HepG2 (cell line): ENCODE data around the gene AANAT. TPM values are rescaled to one million over a fixed set of nuclear protein-coding genes. Genes with fewer than 3 reads are reported as not detected.
A peak's percentile ranks its signal among the peaks of the same experiment; 100 is the strongest.

ENCODE experiments used
- BCL6 ChIP-seq: IDR thresholded peaks from 2 replicates; pipeline ENCODE4 v1.6.1; 2016; ENCODE audit warnings: missing genetic modification reagents, missing compliant biosample characterization
- CREB1 ChIP-seq, 2 experiments: fragments of 450-650 bp in 1 of 2; IDR thresholded peaks; 2 replicates each; pipeline ENCODE4 v1.6.1; 2016 to 2017; ENCODE audit warnings: control low read depth in 1 of 2, mild to moderate bottlenecking in 1 of 2, missing compliant biosample characterization in 1 of 2, missing genetic modification characterization in 1 of 2
- DNMT3B ChIP-seq: conservative IDR thresholded peaks from 2 replicates; pipeline ENCODE4 v1.6.1; 2016; ENCODE audit warnings: missing biosample characterization, control low read depth
- ESRRA ChIP-seq: sonication (generic); formaldehyde crosslinking; IDR thresholded peaks from 2 replicates; pipeline ENCODE4 v1.5.1; 2020; ENCODE audit warnings: mild to moderate bottlenecking, low read depth, missing genetic modification reagents
- HCFC1 ChIP-seq: fragments of 150-350 bp; IDR thresholded peaks from 2 replicates; pipeline ENCODE4 v1.6.1; 2014; ENCODE audit warnings: low read depth, low read length
- HHEX ChIP-seq: IDR thresholded peaks from 2 replicates; pipeline ENCODE4 v1.6.1; 2016; ENCODE audit warnings: control low read depth
- JUNB ChIP-seq: sonication (generic); formaldehyde crosslinking; IDR thresholded peaks from 2 replicates; pipeline ENCODE4 v1.8.0; 2022; ENCODE audit warnings: missing genetic modification reagents, mild to moderate bottlenecking, borderline replicate concordance
- KAT7 ChIP-seq: IDR thresholded peaks from 2 replicates; pipeline ENCODE4 v1.6.1; 2018; ENCODE audit warnings: borderline replicate concordance, missing compliant biosample characterization
- KDM5B ChIP-seq: sonication (generic); formaldehyde crosslinking; IDR thresholded peaks from 2 replicates; pipeline ENCODE4 v1.4.0; 2020; ENCODE audit warnings: missing genetic modification reagents, mild to moderate bottlenecking, borderline replicate concordance
- NCOA2 ChIP-seq: sonication (generic); formaldehyde crosslinking; IDR thresholded peaks from 2 replicates; pipeline ENCODE4 v1.8.0; 2022; ENCODE audit warnings: inconsistent platforms
- NR2C2 ChIP-seq: sonication (generic); formaldehyde crosslinking; IDR thresholded peaks from 2 replicates; pipeline ENCODE4 v1.4.0; 2020; ENCODE audit warnings: missing genetic modification reagents, mild to moderate bottlenecking, moderate library complexity, borderline replicate concordance
- NR3C1 ChIP-seq: sonication (generic); formaldehyde crosslinking; IDR thresholded peaks from 2 replicates; pipeline ENCODE4 v1.4.0; 2020; ENCODE audit warnings: missing genetic modification reagents
- SIN3B ChIP-seq: fragments of 150-350 bp; IDR thresholded peaks from 2 replicates; pipeline ENCODE4 v1.6.1; 2014; ENCODE audit warnings: low read length
- SIX1 ChIP-seq: sonication (generic); formaldehyde crosslinking; IDR thresholded peaks from 2 replicates; pipeline ENCODE4 v1.4.0; 2020; ENCODE audit warnings: missing genetic modification reagents, borderline replicate concordance
- XBP1 ChIP-seq: sonication (generic); formaldehyde crosslinking; IDR thresholded peaks from 2 replicates; pipeline ENCODE4 v1.5.0; 2020; ENCODE audit warnings: missing genetic modification reagents
- ZBTB21 ChIP-seq: sonication (generic); formaldehyde crosslinking; IDR thresholded peaks from 2 replicates; pipeline ENCODE4 v1.4.0; 2020; ENCODE audit warnings: missing genetic modification reagents
- ZNF124 ChIP-seq: sonication (generic); formaldehyde crosslinking; IDR thresholded peaks from 2 replicates; pipeline ENCODE4 v1.4.0; 2020; ENCODE audit warnings: missing genetic modification reagents
- ZNF20 ChIP-seq: sonication (generic); formaldehyde crosslinking; IDR thresholded peaks from 2 replicates; pipeline ENCODE4 v1.4.0; 2020; ENCODE audit warnings: mild to moderate bottlenecking, moderate library complexity, missing genetic modification reagents
- ZNF24 ChIP-seq: fragments of 450-650 bp; IDR thresholded peaks from 2 replicates; pipeline ENCODE4 v1.6.1; 2017; ENCODE audit warnings: antibody characterized with exemption, mild to moderate bottlenecking
- ZNF335 ChIP-seq: sonication (generic); formaldehyde crosslinking; IDR thresholded peaks from 2 replicates; pipeline ENCODE4 v1.4.0; 2020; ENCODE audit warnings: missing genetic modification reagents
- ZNF567 ChIP-seq: sonication (generic); formaldehyde crosslinking; IDR thresholded peaks from 2 replicates; pipeline ENCODE4 v1.8.1; 2023; ENCODE audit warnings: mild to moderate bottlenecking, missing genetic modification reagents, borderline replicate concordance
- ZNF674 ChIP-seq: sonication (generic); formaldehyde crosslinking; IDR thresholded peaks from 2 replicates; pipeline ENCODE4 v1.5.0; 2020; ENCODE audit warnings: low read depth, mild to moderate bottlenecking, missing genetic modification reagents
- polyA plus RNA-seq, 8 experiments: library from polyadenylated mRNA; depleted of rRNA in 3 of 8; stranded (reverse) in 7 of 8; unstranded in 1 of 8; fragments of >200 nt; fragmentation: Illumina TruSeq in 4 of 8; extraction: Trizol in 4 of 8; gene quantifications; 2 replicates each; pipeline versions ENCODE4 v1.2.1 to v1.2.3, GENCODE V29; 2011 to 2016; ENCODE audit warnings: low read depth in 4 of 8, missing spikeins in 1 of 8, mixed read lengths in 1 of 8; ENCODE audit not compliant: insufficient read depth in 1 of 8
- total RNA-seq, 5 experiments: library from RNA; depleted of rRNA; stranded (reverse); fragments of >200 nt; fragmentation: Illumina TruSeq; extraction: Trizol; gene quantifications; 2 replicates each; pipeline ENCODE4 v1.2.3, GENCODE V29; 2016; ENCODE audit warnings: low read depth in 1 of 5
- TF ChIP-seq, protein P1 (sequence below): sonication (generic); formaldehyde crosslinking; IDR thresholded peaks from 2 replicates; pipeline ENCODE4 v1.4.0; 2020; ENCODE audit warnings: mild to moderate bottlenecking, missing genetic modification reagents, borderline replicate concordance
- TF ChIP-seq, protein P2 (sequence below), 2 experiments: sonication (generic) in 1 of 2; formaldehyde crosslinking in 1 of 2; IDR thresholded peaks; 2 replicates each; pipeline versions ENCODE4 v1.4.0 to v1.6.1; 2018 to 2020; ENCODE audit warnings: missing genetic modification reagents in 2 of 2, borderline replicate concordance in 1 of 2, low read depth in 1 of 2, mild to moderate bottlenecking in 1 of 2, missing biosample characterization in 1 of 2
- TF ChIP-seq, protein P3 (sequence below): sonication (generic); formaldehyde crosslinking; IDR thresholded peaks from 2 replicates; pipeline ENCODE4 v1.5.0; 2020; ENCODE audit warnings: mild to moderate bottlenecking, missing genetic modification reagents

The AANAT gene
- total and polyA plus RNA-seq, 2 of the 13 experiments (the other 11 are each of a cell fraction or from before 2014, with no cell fraction given) = 0.07 TPM; not detected in 1

DNA sequence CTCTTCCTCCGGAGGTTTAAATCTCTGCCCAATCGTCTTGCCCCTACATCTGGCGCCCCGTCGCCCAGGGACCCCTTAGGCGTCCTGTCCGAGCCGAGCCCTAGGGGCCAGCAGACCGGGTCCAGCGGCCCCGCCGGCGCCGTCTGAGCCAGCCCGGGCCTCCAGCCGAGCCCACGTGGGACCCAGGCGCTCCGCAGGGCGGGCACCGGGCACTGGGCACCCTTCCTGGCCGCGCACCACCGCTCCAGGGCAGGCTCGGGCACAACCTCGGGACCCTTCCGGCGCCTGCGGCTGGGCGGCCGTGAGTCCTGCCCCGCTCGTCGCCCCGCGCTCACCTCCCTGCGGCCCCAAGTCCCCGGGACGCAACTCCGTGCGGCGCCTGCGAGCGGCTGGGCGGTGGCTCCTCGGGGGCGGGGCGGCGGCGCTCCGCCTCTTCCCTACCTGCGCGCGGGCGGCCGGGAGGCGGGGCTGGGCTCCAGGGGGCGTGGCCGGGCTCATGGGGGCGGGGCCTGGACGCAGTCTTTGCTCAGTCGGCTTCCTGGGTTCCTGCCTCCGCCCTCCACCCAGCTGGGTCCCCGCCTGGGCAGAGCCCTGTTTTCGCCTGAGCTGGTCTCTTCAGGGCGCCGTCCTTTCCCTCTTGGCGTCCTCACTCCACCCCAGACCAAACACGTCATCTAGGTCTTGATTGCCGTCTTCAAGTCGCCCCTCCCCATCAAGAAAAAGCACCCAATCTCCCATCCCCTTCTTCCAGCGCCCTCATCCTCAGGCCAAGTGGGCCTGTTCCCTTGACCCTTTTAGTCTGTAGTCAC lies 33.8 kb downstream of the AANAT start, which contains the start of gene RHBDF2 (continued):
- TF ChIP-seq, protein P1, sequence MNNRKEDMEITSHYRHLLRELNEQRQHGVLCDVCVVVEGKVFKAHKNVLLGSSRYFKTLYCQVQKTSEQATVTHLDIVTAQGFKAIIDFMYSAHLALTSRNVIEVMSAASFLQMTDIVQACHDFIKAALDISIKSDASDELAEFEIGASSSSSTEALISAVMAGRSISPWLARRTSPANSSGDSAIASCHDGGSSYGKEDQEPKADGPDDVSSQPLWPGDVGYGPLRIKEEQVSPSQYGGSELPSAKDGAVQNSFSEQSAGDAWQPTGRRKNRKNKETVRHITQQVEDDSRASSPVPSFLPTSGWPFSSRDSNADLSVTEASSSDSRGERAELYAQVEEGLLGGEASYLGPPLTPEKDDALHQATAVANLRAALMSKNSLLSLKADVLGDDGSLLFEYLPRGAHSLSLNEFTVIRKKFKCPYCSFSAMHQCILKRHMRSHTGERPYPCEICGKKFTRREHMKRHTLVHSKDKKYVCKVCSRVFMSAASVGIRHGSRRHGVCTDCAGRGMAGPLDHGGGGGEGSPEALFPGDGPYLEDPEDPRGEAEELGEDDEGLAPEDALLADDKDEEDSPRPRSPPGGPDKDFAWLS = no peak
- TF ChIP-seq ESRRA (no peak), SIN3B (no peak), CREB1 (IDR thresholded peaks at IDR 0.05) (no peak), CREB1 (CRISPR knock-in tag; IDR thresholded peaks at IDR 0.05) (no peak), HCFC1 (no peak), XBP1 (CRISPR knock-in tag) (no peak), ZNF335 (no peak; the same call in 1 of the 2 replicates), SIX1 (CRISPR knock-in tag) (no peak), HHEX (CRISPR knock-in tag) (no peak), NCOA2 (CRISPR knock-in tag) (no peak), ZNF20 (no peak), ZNF674 (CRISPR knock-in tag) (peak; percentile 99; the same call in 1 of the 2 replicates), ZNF567 (no peak; the same call in 1 of the 2 replicates), BCL6 (CRISPR knock-in tag) (peak; percentile 14; the same call in 1 of the 2 replicates), JUNB (CRISPR knock-in tag) (no peak), DNMT3B (CRISPR knock-in tag) (no peak), KDM5B (CRISPR knock-in tag) (peak; percentile 52), NR2C2 (peak; percentile 31; the same call in 1 of the 2 replicates), NR3C1 (CRISPR knock-in tag) (no peak), KAT7 (CRISPR knock-in tag) (peak; percentile 28; the same call in 1 of the 2 replicates), ZNF124 (CRISPR knock-in tag) (peak; percentile 67; the same call in 1 of the 2 replicates), ZBTB21 (CRISPR knock-in tag) (no peak), ZNF24 (no peak)
- TF ChIP-seq, protein P2, sequence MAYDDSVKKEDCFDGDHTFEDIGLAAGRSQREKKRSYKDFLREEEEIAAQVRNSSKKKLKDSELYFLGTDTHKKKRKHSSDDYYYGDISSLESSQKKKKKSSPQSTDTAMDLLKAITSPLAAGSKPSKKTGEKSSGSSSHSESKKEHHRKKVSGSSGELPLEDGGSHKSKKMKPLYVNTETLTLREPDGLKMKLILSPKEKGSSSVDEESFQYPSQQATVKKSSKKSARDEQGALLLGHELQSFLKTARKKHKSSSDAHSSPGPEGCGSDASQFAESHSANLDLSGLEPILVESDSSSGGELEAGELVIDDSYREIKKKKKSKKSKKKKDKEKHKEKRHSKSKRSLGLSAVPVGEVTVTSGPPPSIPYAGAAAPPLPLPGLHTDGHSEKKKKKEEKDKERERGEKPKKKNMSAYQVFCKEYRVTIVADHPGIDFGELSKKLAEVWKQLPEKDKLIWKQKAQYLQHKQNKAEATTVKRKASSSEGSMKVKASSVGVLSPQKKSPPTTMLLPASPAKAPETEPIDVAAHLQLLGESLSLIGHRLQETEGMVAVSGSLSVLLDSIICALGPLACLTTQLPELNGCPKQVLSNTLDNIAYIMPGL (CRISPR knock-in tag; IDR thresholded peaks at IDR 0.05; ENCODE audit: borderline replicate concordance in 1 of 2, low read depth in 1 of 2) = peak; percentile 0 to 29; a peak in 2 of 4 replicates
- TF ChIP-seq, protein P3, sequence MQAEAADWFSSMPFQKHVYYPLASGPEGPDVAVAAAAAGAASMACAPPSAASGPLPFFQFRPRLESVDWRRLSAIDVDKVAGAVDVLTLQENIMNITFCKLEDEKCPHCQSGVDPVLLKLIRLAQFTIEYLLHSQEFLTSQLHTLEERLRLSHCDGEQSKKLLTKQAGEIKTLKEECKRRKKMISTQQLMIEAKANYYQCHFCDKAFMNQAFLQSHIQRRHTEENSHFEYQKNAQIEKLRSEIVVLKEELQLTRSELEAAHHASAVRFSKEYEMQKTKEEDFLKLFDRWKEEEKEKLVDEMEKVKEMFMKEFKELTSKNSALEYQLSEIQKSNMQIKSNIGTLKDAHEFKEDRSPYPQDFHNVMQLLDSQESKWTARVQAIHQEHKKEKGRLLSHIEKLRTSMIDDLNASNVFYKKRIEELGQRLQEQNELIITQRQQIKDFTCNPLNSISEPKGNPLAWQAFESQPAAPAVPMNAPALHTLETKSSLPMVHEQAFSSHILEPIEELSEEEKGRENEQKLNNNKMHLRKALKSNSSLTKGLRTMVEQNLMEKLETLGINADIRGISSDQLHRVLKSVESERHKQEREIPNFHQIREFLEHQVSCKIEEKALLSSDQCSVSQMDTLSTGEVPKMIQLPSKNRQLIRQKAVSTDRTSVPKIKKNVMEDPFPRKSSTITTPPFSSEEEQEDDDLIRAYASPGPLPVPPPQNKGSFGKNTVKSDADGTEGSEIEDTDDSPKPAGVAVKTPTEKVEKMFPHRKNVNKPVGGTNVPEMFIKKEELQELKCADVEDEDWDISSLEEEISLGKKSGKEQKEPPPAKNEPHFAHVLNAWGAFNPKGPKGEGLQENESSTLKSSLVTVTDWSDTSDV = peak; percentile 97
